Measurements from ENCODE around the gene CORO6. TPM values are rescaled to one million over a fixed set of nuclear protein-coding genes. Genes with fewer than 3 reads are reported as not detected.

The CORO6 gene
- total and polyA plus RNA-seq, 8 donors = 1.1 to 53.1 (median 14.2) TPM

DNA sequence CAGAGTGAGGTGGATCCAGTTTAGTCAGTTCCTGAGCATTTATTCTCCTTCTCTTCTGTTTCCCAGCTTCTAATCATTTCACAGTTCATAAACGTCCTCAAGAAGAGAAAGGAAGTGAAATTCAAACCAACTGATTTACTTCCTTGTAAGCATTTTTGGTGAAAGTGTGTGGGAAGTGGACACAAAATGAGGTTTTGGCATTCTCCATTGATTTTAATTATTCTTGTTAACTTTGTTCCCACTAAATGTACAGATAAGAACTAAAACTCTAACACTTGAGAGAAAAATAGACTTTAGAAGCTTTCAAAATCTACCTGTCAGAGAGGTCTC is 42.7 kb upstream of the CORO6 start:
- WGBS, 5 donors = 7 to 19% (median 10%) methylated on average over 1 of the region's 1 CpG
- Histone ChIP-seq H3K4me1 (peaks cover 0 to 19% (median 0%) of the 10 kb centered on the region in 4 donors), H3K27ac (peak overlapping the region in 4 of 5 donors; percentile 11 to 69 (median 55)), H3K9me3 (no peaks in the 10 kb centered on the region), H3K36me3 (peaks cover 23 to 96% (median 76%) of the 10 kb centered on the region in 4 donors), H3K4me3 (no peak overlapping the region), H3K27me3 (no peaks in the 10 kb centered on the region)
- TF ChIP-seq EP300 (IDR thresholded peaks at IDR 0.05) (no peak), CTCF (IDR thresholded peaks at IDR 0.05) (no peak), POLR2A (IDR thresholded peaks at IDR 0.05) (no peak), POLR2AphosphoS5 (IDR thresholded peaks at IDR 0.05) (no peak)
- peak in 1 of 2 donors; percentile 34 for DNase-seq
- intact Hi-C loops (cut with DNase I; ENCODE audit: low total_unique reads) = no loop called here

DNA sequence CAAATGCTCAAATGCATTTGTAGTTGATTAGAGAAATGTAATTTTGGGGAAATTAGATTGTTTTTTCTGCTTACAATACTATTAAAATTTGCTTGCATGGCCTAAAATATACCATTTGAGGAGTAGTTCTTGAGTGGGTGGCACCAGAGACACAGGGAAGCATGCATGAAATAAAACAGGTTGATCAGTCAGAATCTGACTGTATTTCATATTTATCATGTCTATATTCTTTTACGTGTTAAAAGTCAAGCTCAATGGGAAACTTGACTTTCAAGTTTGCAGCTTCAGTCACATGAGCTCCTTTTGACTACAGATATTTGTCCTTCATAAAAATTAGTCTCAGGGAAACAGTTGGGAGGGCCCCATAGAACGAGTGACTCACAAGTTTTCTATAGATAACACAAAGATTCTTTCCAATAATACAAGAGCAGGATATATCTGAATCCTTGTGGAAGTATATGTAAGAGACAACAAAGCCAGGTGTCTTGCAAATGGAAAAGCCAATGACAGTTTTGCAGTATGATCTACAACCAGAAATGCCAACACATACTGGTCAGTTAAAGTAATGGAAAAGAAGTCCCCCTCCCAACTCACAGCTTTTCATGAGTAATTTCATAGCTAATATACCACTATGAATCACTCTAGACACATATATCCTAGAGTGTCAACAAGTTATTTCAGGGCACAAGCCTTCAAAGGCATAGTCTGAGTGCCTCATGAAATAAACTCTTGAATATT is 42.2 kb upstream of the CORO6 start:
- peak overlapping the region in 4 of 5 donors; percentile 11 to 69 (median 55) for H3K27ac ChIP-seq
- no peaks in the 10 kb centered on the region for H3K27me3 ChIP-seq
- H3K4me1 ChIP-seq = peaks cover 0 to 19% (median 0%) of the 10 kb centered on the region in 4 donors
- peak in 1 of 2 donors; percentile 65 for DNase-seq
- no peak for TF ChIP-seq POLR2AphosphoS5 (IDR thresholded peaks at IDR 0.05)
- TF ChIP-seq CTCF (IDR thresholded peaks at IDR 0.05) = no peak
- no peak for TF ChIP-seq EP300 (IDR thresholded peaks at IDR 0.05)
- TF ChIP-seq POLR2A (IDR thresholded peaks at IDR 0.05) = no peak
- no peak overlapping the region for H3K4me3 ChIP-seq
- WGBS, 5 donors = 26 to 49% (median 30%) methylated on average over 2 of the region's 2 CpGs
- intact Hi-C loops (cut with DNase I; ENCODE audit: low total_unique reads) = no loop called here
- H3K9me3 ChIP-seq = no peaks in the 10 kb centered on the region
- H3K36me3 ChIP-seq = peaks cover 23 to 96% (median 77%) of the 10 kb centered on the region in 4 donors

- H3K27ac ChIP-seq = no peak overlapping the region
- intact Hi-C loops (cut with DNase I; ENCODE audit: low total_unique reads) = no loop called here
Observed at GRCh38 chr17:29663155-29663554, 40.4 kb upstream of the CORO6 start.

GRCh38 chr17:29661213-29661612 is 38.5 kb upstream of the CORO6 start:
- H3K9me3 ChIP-seq = no peaks in the 10 kb centered on the region
- peaks cover 0 to 19% (median 0%) of the 10 kb centered on the region in 4 donors for H3K4me1 ChIP-seq
- H3K27me3 ChIP-seq = no peaks in the 10 kb centered on the region
- intact Hi-C loops (cut with DNase I; ENCODE audit: low total_unique reads) = no loop called here
- WGBS, 5 donors = 51 to 67% (median 62%) methylated on average over 2 of the region's 2 CpGs
- no peak for DNase-seq
- H3K4me3 ChIP-seq = no peak overlapping the region
- H3K27ac ChIP-seq = no peak overlapping the region
- H3K36me3 ChIP-seq = peaks cover 10 to 81% (median 52%) of the 10 kb centered on the region in 4 donors
- TF ChIP-seq CTCF (IDR thresholded peaks at IDR 0.05) (no peak), POLR2A (IDR thresholded peaks at IDR 0.05) (no peak), EP300 (IDR thresholded peaks at IDR 0.05) (no peak), POLR2AphosphoS5 (IDR thresholded peaks at IDR 0.05) (no peak)

More at GRCh38 chr17:29663155-29663554, 40.4 kb upstream of the CORO6 start:
- no peak overlapping the region for H3K4me3 ChIP-seq
- no peaks in the 10 kb centered on the region for H3K27me3 ChIP-seq
- 13 to 56% (median 33%) methylated on average over 1 of the region's 1 CpG for WGBS, 5 donors
- peaks cover 0 to 19% (median 0%) of the 10 kb centered on the region in 4 donors for H3K4me1 ChIP-seq
- no peak for DNase-seq
- H3K36me3 ChIP-seq = peaks cover 21 to 87% (median 67%) of the 10 kb centered on the region in 4 donors
- H3K9me3 ChIP-seq = no peaks in the 10 kb centered on the region
- no peak for TF ChIP-seq EP300 (IDR thresholded peaks at IDR 0.05)
- TF ChIP-seq CTCF (IDR thresholded peaks at IDR 0.05) = no peak
- no peak for TF ChIP-seq POLR2AphosphoS5 (IDR thresholded peaks at IDR 0.05)
- no peak for TF ChIP-seq POLR2A (IDR thresholded peaks at IDR 0.05)
